Type B pancreatic cell (in vitro differentiated cells): ENCODE measurements around the gene EDN3. TPM values are rescaled to one million over a fixed set of nuclear protein-coding genes. Genes with fewer than 3 reads are reported as not detected.

Experiments used
- DNase-seq: peaks from one replicate; pipeline ENCODE4 v3.0.0; 2021; ENCODE audit warnings: mixed read lengths; ENCODE audit not compliant: unreplicated experiment; ENCODE audit errors: extremely low spot score
- H3K27ac Mint-ChIP-seq: 2 replicates; pipeline ENCODE4 v1.8.0; 2021; ENCODE audit warnings: mild to moderate bottlenecking, mixed read lengths
- H3K27me3 Mint-ChIP-seq: 2 replicates; pipeline ENCODE4 v1.8.0; 2021; ENCODE audit warnings: mixed read lengths
- H3K36me3 Mint-ChIP-seq: 2 replicates; pipeline ENCODE4 v1.8.0; 2021; ENCODE audit warnings: mixed read lengths
- H3K4me1 Mint-ChIP-seq: one replicate; pipeline ENCODE4 v1.8.0; 2021; ENCODE audit warnings: mixed read lengths; ENCODE audit not compliant: unreplicated experiment
- H3K4me3 Mint-ChIP-seq: 2 replicates; pipeline ENCODE4 v1.8.0; 2021; ENCODE audit warnings: mild to moderate bottlenecking, mixed read lengths
- H3K9me3 Mint-ChIP-seq: 2 replicates; pipeline ENCODE4 v1.8.0; 2021; ENCODE audit warnings: mixed read lengths
- total RNA-seq: library from RNA; stranded (reverse); gene quantifications from 2 replicates; pipeline ENCODE4 v1.2.1, GENCODE V29; 2021; ENCODE audit warnings: low replicate concordance
- TF ChIP-seq, protein P1 (sequence below): fragments of 200-600 bp; sonication (generic); conservative IDR thresholded peaks from 2 replicates; pipeline ENCODE4 v1.5.0; 2021; ENCODE audit warnings: antibody characterized with exemption, mild to moderate bottlenecking

Gene EDN3
- total RNA-seq, 1 donor from 2014 or later = 30.4 TPM

DNA sequence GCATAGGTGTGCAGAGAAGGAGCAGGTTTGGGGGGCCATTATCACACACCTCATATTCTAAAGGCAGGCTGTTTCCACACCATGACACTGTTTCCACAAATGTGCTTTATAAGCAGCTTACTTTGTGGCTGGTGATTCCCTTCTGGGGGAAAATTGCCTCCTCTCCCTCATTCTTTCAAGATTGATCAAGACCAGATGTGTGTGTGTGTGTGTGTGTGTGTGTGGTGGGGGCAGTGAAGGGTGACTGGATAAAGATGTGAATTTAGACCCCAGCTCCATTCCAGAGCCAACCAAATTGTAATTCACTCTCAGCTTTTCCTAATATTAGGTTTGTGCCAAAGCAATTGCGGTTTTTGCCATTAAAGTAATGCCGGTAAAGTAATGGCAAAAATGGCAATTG lies 45.6 kb downstream of the EDN3 start:
- H3K4me1 Mint-ChIP-seq = peaks cover 11% of the 10 kb centered on the region
- DNase-seq = no peak
- TF ChIP-seq, protein P1, sequence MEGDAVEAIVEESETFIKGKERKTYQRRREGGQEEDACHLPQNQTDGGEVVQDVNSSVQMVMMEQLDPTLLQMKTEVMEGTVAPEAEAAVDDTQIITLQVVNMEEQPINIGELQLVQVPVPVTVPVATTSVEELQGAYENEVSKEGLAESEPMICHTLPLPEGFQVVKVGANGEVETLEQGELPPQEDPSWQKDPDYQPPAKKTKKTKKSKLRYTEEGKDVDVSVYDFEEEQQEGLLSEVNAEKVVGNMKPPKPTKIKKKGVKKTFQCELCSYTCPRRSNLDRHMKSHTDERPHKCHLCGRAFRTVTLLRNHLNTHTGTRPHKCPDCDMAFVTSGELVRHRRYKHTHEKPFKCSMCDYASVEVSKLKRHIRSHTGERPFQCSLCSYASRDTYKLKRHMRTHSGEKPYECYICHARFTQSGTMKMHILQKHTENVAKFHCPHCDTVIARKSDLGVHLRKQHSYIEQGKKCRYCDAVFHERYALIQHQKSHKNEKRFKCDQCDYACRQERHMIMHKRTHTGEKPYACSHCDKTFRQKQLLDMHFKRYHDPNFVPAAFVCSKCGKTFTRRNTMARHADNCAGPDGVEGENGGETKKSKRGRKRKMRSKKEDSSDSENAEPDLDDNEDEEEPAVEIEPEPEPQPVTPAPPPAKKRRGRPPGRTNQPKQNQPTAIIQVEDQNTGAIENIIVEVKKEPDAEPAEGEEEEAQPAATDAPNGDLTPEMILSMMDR = no peak
- H3K4me3 Mint-ChIP-seq = no peak overlapping the region
- H3K36me3 Mint-ChIP-seq = no peaks in the 10 kb centered on the region
- peaks cover 16% of the 10 kb centered on the region for H3K9me3 Mint-ChIP-seq
- no peak overlapping the region for H3K27ac Mint-ChIP-seq
- H3K27me3 Mint-ChIP-seq = peaks cover 25% of the 10 kb centered on the region

DNA sequence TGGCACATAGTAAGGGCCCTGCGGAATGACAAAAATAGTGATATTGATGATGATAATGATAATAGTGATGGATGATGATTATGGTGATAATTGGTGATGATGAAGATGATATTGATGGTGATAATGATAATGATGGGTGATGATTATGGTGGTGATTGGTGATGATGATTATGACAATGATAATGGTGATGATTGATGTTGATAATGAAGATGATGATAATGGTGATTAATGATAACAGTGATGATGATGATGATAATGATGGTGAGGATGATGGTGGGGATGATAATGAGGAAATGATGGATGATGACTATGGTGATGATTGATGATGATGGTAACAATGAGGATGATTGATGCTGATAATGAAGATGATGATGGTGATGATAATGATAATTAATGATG lies 48.9 kb downstream of the EDN3 start:
- no peaks in the 10 kb centered on the region for H3K36me3 Mint-ChIP-seq
- H3K27me3 Mint-ChIP-seq = peaks cover 24% of the 10 kb centered on the region
- no peak overlapping the region for H3K27ac Mint-ChIP-seq
- TF ChIP-seq, protein P1 = no peak
- peaks cover 10% of the 10 kb centered on the region for H3K9me3 Mint-ChIP-seq
- no peak overlapping the region for H3K4me3 Mint-ChIP-seq
- peaks cover 23% of the 10 kb centered on the region for H3K4me1 Mint-ChIP-seq
- DNase-seq = no peak

- Mint-ChIP-seq H3K36me3 (no peaks in the 10 kb centered on the region), H3K4me1 (peaks cover 23% of the 10 kb centered on the region), H3K9me3 (peaks cover 4% of the 10 kb centered on the region), H3K27ac (no peak overlapping the region), H3K4me3 (no peak overlapping the region), H3K27me3 (peaks cover 20% of the 10 kb centered on the region)
- TF ChIP-seq, protein P1 = no peak
- no peak for DNase-seq
These were observed 50.1 kb downstream of the EDN3 start for GRCh38 chr20:59350330-59351156.

DNA sequence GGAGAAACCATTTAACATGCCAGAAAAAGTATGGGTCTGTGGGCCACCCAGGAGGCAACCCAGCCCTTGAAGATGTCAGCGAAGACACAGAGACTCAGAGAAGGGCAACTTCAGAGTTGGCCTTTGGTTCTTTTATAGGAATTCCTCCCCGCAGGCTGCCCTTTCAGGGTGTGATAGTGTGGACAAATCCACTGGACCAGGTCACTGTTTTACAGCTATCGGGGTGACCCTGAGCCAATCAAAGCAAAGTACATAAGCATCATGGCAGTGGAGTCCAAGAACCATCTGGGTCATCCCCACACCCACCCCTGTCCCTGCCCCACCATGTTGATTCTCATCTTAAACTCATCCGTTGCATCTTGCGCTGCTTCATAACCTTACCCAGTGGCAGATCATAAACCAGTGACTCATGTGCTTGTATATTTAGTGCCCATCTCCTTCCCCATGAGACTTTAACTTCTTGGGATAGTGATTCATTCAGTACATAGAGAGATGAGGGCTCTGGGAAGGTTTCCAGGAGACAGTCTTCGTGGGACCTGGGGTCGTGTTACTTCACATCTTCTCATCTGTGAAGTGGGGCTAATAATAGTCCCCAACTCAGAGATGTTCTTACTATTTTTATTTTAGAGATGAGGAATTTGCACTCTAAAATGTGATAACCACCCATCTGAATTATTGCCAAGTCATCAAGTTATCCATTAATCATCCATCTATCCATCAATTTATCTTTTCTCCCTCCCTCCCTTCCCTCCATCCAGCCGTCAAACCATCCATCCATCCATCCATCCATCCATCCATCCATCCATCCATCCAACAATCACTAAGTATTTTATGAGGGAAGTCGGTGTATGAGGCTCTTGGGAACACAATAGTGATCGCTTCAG lies 51.0 kb downstream of the EDN3 start:
- no peak for DNase-seq
- TF ChIP-seq, protein P1 = no peak
- Mint-ChIP-seq H3K9me3 (peaks cover 4% of the 10 kb centered on the region), H3K27ac (no peak overlapping the region), H3K27me3 (peaks cover 20% of the 10 kb centered on the region), H3K4me3 (no peak overlapping the region), H3K4me1 (peaks cover 23% of the 10 kb centered on the region), H3K36me3 (no peaks in the 10 kb centered on the region)

DNA sequence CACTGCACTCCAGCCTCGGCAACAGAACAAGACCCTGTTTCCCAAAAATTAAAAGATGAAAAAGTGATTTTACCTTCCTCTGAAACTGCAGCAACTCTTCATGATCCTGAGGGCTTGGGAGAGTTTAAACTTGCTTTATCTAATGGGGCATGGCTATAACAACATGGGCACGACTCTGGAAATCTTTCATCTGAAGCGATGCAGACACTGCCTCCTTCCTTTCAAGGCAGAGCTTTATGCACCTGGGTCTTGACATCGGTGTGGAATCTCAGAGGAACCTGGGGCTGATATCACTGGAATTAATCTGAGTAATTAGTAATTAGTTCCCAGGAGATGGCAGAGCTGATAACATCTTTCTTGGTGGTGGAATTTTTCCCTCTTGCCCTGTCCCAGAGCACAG lies 52.1 kb downstream of the EDN3 start:
- H3K9me3 Mint-ChIP-seq = no peaks in the 10 kb centered on the region
- no peak overlapping the region for H3K4me3 Mint-ChIP-seq
- H3K27ac Mint-ChIP-seq = no peak overlapping the region
- DNase-seq = no peak
- H3K36me3 Mint-ChIP-seq = no peaks in the 10 kb centered on the region
- H3K4me1 Mint-ChIP-seq = peaks cover 23% of the 10 kb centered on the region
- TF ChIP-seq, protein P1 = no peak
- H3K27me3 Mint-ChIP-seq = peaks cover 13% of the 10 kb centered on the region
